CD14-positive monocyte (primary cell): ENCODE measurements around the gene PHACTR2. TPM values are rescaled to one million over a fixed set of nuclear protein-coding genes. Genes with fewer than 3 reads are reported as not detected.

Experiments
- DNase-seq, 3 donors: peaks; one replicate each; pipeline ENCODE4 v3.0.0-alpha.2; 2011 to 2022
- H2AFZ ChIP-seq: 2 replicates; pipeline ENCODE4 v1.6.0; 2012; ENCODE audit warnings: mild to moderate bottlenecking, low read depth, low read length, inconsistent platforms; ENCODE audit not compliant: insufficient read depth, poor library complexity, severe bottlenecking
- H3K27ac ChIP-seq, 2 donors: 1 replicate in 1 of 2; 2 replicates in 1 of 2; pipeline ENCODE4 v1.5.1; 2012 to 2013; ENCODE audit warnings: low read length in 2 of 2, control low read depth in 1 of 2, inconsistent platforms in 1 of 2, low read depth in 1 of 2, mild to moderate bottlenecking in 1 of 2
- H3K27me3 ChIP-seq, 2 donors: one replicate each; pipeline versions ENCODE4 v1.6.0 to v1.6.1; 2011 to 2013; ENCODE audit warnings: low read length in 2 of 2; ENCODE audit not compliant: control insufficient read depth in 2 of 2, insufficient read depth in 2 of 2
- H3K36me3 ChIP-seq, 2 donors: replicated peaks in 1 of 2; 1 replicate in 1 of 2; 2 replicates in 1 of 2; pipeline versions ENCODE4 v1.5.1 to v1.6.1; 2012 to 2013; ENCODE audit warnings: low read length in 2 of 2, control low read depth in 1 of 2, inconsistent platforms in 1 of 2, mild to moderate bottlenecking in 1 of 2; ENCODE audit not compliant: insufficient read depth in 2 of 2, control insufficient read depth in 1 of 2
- H3K4me1 ChIP-seq, 2 donors: 1 replicate in 1 of 2; 2 replicates in 1 of 2; pipeline versions ENCODE4 v1.5.1 to v1.6.1; 2012 to 2013; ENCODE audit warnings: low read length in 2 of 2, control low read depth in 1 of 2, inconsistent platforms in 1 of 2, mild to moderate bottlenecking in 1 of 2, moderate library complexity in 1 of 2; ENCODE audit not compliant: insufficient read depth in 2 of 2, control insufficient read depth in 1 of 2
- H3K4me2 ChIP-seq: replicated peaks from 2 replicates; pipeline ENCODE3; 2012; ENCODE audit warnings: low read length, moderate library complexity, mild to moderate bottlenecking; ENCODE audit not compliant: poor library complexity, severe bottlenecking; ENCODE audit errors: extremely low read depth
- H3K4me3 ChIP-seq, 3 experiments: fragments of 200-600 bp in 1 of 3; sonication (generic) in 1 of 3; replicated peaks in 1 of 3; 1 replicate in 2 of 3; 2 replicates in 1 of 3; pipeline ENCODE4 v1.5.1; 2011 to 2013; ENCODE audit warnings: low read length in 3 of 3, mild to moderate bottlenecking in 3 of 3, control low read depth in 2 of 3, low read depth in 2 of 3, inconsistent platforms in 1 of 3, moderate library complexity in 1 of 3
- H3K79me2 ChIP-seq: 2 replicates; pipeline ENCODE4 v1.6.0; 2012; ENCODE audit warnings: mild to moderate bottlenecking, control low read depth, inconsistent platforms, low read length, moderate library complexity; ENCODE audit not compliant: insufficient read depth
- H3K9ac ChIP-seq: 2 replicates; pipeline ENCODE4 v1.6.0; 2017; ENCODE audit warnings: low read length, mild to moderate bottlenecking; ENCODE audit not compliant: insufficient read depth, poor library complexity, severe bottlenecking
- H3K9me3 ChIP-seq, 2 donors: replicated peaks in 1 of 2; 1 replicate in 1 of 2; 2 replicates in 1 of 2; pipeline versions ENCODE4 v1.5.1 to v1.6.1; 2012 to 2013; ENCODE audit warnings: low read length in 2 of 2, control low read depth in 1 of 2; ENCODE audit not compliant: control insufficient read depth in 1 of 2, insufficient read depth in 1 of 2
- H4K20me1 ChIP-seq: 2 replicates; pipeline ENCODE4 v1.6.0; 2012; ENCODE audit warnings: mild to moderate bottlenecking, low read length, control low read depth, moderate library complexity; ENCODE audit not compliant: insufficient read depth
- H3K27ac Mint-ChIP-seq, 7 donors: one replicate each; pipeline ENCODE4 v1.8.0; 2020; ENCODE audit warnings: mild to moderate bottlenecking in 7 of 7, mixed read lengths in 7 of 7, moderate library complexity in 6 of 7, inconsistent platforms in 2 of 7
- H3K27me3 Mint-ChIP-seq, 3 donors: one replicate each; pipeline ENCODE4 v1.8.0; 2021 to 2022; ENCODE audit warnings: low read depth in 3 of 3, mild to moderate bottlenecking in 3 of 3, mixed read lengths in 3 of 3, moderate library complexity in 3 of 3, inconsistent platforms in 1 of 3
- H3K36me3 Mint-ChIP-seq, 2 donors: one replicate each; pipeline ENCODE4 v1.8.0; 2020; ENCODE audit warnings: mixed read lengths in 2 of 2, inconsistent platforms in 1 of 2, mild to moderate bottlenecking in 1 of 2
- H3K4me1 Mint-ChIP-seq: one replicate; pipeline ENCODE4 v1.8.0; 2020; ENCODE audit warnings: mild to moderate bottlenecking, mixed read lengths
- H3K4me3 Mint-ChIP-seq, 2 donors: one replicate each; pipeline ENCODE4 v1.8.0; 2020; ENCODE audit warnings: mild to moderate bottlenecking in 2 of 2, mixed read lengths in 2 of 2, moderate library complexity in 1 of 2
- H3K9me3 Mint-ChIP-seq, 7 donors: one replicate each; pipeline ENCODE4 v1.8.0; 2020 to 2022; ENCODE audit warnings: mixed read lengths in 7 of 7, mild to moderate bottlenecking in 6 of 7, moderate library complexity in 6 of 7, inconsistent platforms in 2 of 7
- CTCF ChIP-seq: fragments of 200-600 bp; IDR thresholded peaks from one replicate; pipeline ENCODE4 v1.8.0; 2022; ENCODE audit warnings: antibody characterized with exemption, mild to moderate bottlenecking
- WGBS: methylation state at CpG from one replicate; pipeline ENCODE4 v1.1.5; 2013; ENCODE audit warnings: missing lambda C conversion rate; ENCODE audit not compliant: insufficient coverage; 5-methylcytosine and 5-hydroxymethylcytosine counted together
- intact Hi-C, 2 donors: fragments of 100-400 bp; cut with micrococcal nuclease; formaldehyde crosslinking; loops; one replicate each; pipeline versions ENCODE4 v1.15.0 to v1.15.1; 2023
- polyA plus RNA-seq, 3 donors: library from polyadenylated mRNA; depleted of rRNA in 1 of 3; unstranded in 2 of 3; stranded (reverse) in 1 of 3; fragments of 300-500 nt in 2 of 3; fragments of >200 nt in 1 of 3; fragmentation: Illumina TruSeq in 2 of 3; gene quantifications; 1 replicate in 2 of 3; 2 replicates in 1 of 3; pipeline ENCODE4 v1.2.3, GENCODE V29; 2012 to 2021

The PHACTR2 gene
- polyA plus RNA-seq, 3 donors = 9.6 to 11.6 (median 11.2) TPM

GRCh38 chr6:143838395-143838794 lies 160.6 kb downstream of the PHACTR2 start:
- Histone ChIP-seq H3K4me3 (no peak overlapping the region), H3K4me1 (peaks cover 6 to 11% of the 10 kb centered on the region in 2 donors), H3K27ac (no peak overlapping the region), H2AFZ (no peak overlapping the region), H3K36me3 (no peaks in the 10 kb centered on the region), H3K79me2 (peaks cover 3% of the 10 kb centered on the region), H3K9ac (no peak overlapping the region), H4K20me1 (no peaks in the 10 kb centered on the region), H3K27me3 (no peaks in the 10 kb centered on the region), H3K4me2 (no peak overlapping the region), H3K9me3 (no peaks in the 10 kb centered on the region)
- 75% methylated on average over 2 of the region's 5 CpGs for WGBS
- Mint-ChIP-seq H3K4me3 (no peak overlapping the region), H3K9me3 (peaks cover 0 to 5% (median 2%) of the 10 kb centered on the region in 7 donors), H3K27ac (no peak overlapping the region), H3K36me3 (no peaks in the 10 kb centered on the region), H3K27me3 (peaks cover 0 to 1% (median 1%) of the 10 kb centered on the region in 3 donors), H3K4me1 (peaks cover 5% of the 10 kb centered on the region)
- intact Hi-C loops = no loop called here
- no peak for DNase-seq
- no peak for TF ChIP-seq CTCF

- Mint-ChIP-seq H3K9me3 (peaks cover 0 to 2% (median 2%) of the 10 kb centered on the region in 7 donors), H3K4me3 (no peak overlapping the region), H3K36me3 (no peaks in the 10 kb centered on the region), H3K4me1 (peaks cover 11% of the 10 kb centered on the region), H3K27me3 (peaks cover 0 to 1% (median 0%) of the 10 kb centered on the region in 3 donors), H3K27ac (peak overlapping the region in 1 of 7 donors; percentile 45)
- intact Hi-C loops = no loop called here
- peaks cover 11% of the 10 kb centered on the region for H3K79me2 ChIP-seq
- no peak overlapping the region for H3K4me2 ChIP-seq
- DNase-seq = no peak
- no peak for TF ChIP-seq CTCF
- WGBS = 96% methylated on average over 3 of the region's 4 CpGs
- H4K20me1 ChIP-seq = no peaks in the 10 kb centered on the region
- H3K36me3 ChIP-seq = no peaks in the 10 kb centered on the region
- no peak overlapping the region for H3K4me3 ChIP-seq
- peaks cover 14 to 20% of the 10 kb centered on the region in 2 donors for H3K4me1 ChIP-seq
- no peak overlapping the region for H3K27ac ChIP-seq
- H3K9me3 ChIP-seq = no peaks in the 10 kb centered on the region
- no peaks in the 10 kb centered on the region for H3K27me3 ChIP-seq
- no peak overlapping the region for H2AFZ ChIP-seq
- H3K9ac ChIP-seq = no peak overlapping the region
Observed at GRCh38 chr6:143839196-143839595, 161.4 kb downstream of the PHACTR2 start.
